ENCODE measurements around the gene KRT81.
"Not testable (repeated sequence)": the region's sequence is repeated elsewhere in the genome, so short reads cannot be mapped to it uniquely, and the experiment has no call there.

The KRT81 gene

DNA sequence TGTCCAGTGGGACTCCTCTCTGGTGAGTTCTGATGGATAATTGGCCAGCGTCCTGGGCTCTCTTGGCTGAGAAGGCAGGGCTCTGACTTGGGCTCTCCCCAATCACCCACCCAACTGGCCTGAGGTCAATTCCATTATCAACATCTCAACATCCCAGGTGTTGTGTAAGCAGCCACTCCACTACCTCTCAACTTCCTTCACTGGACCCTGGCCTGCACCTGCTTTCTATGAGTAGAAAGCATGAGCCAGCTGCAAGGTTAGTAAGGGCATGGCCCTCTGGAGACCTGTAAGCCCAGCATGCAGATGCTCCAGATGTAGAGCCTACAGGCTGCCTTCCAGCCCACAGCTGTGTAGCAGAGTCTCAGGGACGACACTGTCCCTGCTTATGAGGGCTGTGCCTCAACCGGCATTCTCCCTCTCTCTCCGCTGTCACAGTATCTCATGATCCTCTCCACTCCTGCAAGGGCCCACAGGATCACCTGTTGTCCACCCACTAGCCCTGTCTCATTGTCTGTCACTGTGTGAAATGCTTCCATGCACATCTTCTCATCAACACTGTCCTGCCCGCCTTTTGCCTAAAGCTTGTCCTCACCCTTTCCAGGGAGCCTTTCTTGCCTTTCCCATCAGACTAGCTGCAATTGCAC lies 5.4 kb upstream of the KRT81 start:
- no peak for DNase-seq (ENCODE audit: low read depth, low spot score)

DNA sequence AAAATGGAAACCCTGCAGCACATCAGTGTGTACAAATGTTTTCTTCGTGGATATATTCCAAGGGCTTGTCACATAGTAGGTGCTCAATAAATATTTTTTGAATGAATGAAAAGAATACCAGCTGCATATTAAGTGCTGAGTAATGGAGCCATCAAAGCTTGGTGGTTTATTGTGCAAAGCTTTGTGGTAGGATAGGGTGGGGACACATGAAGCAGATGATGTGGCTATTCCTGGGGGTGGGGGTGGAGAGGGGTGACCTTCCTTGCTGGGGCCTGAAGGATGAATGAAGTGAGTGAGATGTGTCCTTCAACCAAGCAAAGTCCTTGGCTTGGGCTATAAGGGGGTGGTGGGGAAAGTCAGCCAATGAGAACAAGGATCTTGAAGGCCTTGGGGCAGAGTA lies 4.3 kb upstream of the KRT81 start:
- no peak for DNase-seq (ENCODE audit: low read depth, low spot score)

DNA sequence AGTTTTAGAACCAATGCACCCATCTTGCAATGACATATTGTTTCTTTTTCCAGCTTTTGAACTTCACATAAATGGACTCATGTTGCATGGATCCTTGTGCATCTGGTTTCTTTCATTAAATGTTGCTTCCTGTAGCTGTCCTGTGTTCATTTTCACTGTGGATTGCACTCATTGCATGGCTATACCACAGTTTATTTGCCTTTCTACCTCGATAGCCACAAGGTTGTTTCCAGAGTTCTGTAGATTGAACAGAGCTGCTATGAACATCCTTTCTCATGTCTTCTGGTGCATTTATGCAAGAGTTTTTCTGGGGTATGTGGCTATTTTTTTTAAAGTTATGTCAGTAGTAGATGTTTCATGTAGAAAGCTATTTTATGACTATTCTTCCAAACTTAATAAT lies 3.5 kb upstream of the KRT81 start:
- no peak for DNase-seq (ENCODE audit: low read depth, low spot score)

DNA sequence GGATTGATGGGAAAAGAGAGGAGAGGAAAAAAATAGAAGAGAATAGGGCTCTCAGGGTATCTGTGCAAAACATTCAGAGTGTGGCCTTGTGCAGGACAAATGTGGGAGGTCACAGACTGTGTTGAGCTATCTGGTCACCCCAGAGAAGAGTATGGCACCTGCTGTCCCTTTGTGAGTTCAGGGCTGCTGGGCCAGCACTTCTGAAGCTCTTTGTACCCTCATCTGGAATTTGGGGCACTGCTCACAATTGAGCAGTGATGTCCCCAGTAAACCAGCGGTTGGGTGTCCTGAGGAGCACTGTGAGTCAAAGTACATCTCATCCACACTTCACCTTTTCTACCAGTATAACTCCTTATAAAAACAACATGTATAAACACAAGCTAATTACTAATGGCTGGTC lies 2.6 kb upstream of the KRT81 start:
- DNase-seq (ENCODE audit: low read depth, low spot score): no peak

DNA sequence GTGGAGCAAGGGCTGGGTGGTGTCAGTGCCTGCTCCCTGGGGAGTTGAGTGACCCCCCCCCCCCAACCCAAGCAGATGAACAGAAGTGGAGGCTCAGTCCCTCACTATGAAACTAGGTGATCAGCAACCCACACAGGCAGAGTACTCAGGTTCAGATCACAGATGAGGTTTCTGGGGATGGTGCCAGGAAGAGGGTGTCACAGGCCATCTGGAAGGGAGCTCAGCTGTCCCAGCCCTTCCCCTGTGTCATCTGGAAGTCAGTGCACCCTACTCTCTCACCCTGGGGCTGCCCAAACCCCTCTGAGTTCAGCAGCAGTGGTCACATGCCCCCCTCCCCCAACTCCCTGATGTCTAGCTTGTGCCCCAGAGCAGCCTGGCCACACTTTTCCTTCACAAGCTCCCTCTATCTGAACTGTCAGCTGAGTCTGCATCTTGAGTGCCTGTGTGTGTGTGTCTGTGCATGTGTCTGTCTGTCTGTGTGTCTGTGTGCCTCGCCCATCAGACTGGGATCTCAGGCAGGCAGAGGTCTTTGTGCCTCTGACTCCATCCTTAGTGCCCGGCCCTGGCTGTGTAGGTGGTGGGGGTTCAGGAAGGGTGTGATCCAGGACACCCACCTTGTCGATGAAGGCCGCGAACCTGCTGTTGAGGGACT lies 725 bp downstream of the KRT81 start:
- DNase-seq (ENCODE audit: low read depth, low spot score): not testable (repeated sequence)

DNA sequence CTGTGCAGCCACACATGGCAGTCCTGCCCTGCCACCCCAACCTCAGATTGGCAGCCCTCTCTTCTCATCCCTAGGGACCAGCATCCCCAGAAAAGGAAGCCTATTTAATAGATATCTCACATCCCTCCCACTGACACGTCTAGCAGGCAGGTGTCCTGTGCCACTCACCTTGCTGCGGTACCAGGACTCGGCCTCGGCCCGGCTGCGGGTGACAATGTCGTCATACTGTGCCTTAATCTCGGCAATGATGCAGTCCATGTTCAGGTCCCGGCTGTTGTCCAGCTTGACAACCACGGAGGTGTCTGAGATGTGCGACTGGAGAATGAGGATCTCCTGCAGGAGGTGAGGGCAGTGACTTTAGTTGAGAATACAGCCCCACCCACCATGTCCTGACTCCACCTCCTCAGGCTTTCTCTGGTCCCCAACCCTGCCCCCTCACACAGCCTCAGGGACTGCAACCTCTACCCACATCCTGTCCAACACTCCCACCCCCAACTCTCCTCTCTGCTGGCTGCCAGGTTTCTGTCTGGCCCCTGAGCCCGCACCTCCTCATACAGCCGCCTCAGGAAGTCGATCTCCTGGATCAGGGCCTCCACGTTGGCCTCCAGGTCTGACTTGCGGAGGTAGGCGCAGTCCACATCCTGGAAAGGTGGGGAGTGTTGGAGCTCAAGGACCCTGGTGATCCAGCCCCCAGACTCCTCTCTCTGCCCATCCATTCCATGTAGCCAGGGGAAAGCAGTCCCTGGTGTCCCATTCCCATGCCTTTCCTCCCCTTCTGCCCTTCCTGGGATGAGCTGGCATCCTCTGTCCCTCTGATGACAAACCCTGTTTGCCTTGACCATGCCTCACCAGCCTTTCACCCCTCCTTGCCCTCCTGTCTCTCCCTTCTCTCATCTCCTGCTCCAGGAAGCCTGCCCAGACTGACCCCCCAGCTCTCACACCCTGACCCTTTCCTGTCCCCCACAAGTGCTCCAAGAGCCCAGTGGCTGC lies 3.2 kb downstream of the KRT81 start:
- DNase-seq (ENCODE audit: low read depth, low spot score): not testable (repeated sequence)

DNA sequence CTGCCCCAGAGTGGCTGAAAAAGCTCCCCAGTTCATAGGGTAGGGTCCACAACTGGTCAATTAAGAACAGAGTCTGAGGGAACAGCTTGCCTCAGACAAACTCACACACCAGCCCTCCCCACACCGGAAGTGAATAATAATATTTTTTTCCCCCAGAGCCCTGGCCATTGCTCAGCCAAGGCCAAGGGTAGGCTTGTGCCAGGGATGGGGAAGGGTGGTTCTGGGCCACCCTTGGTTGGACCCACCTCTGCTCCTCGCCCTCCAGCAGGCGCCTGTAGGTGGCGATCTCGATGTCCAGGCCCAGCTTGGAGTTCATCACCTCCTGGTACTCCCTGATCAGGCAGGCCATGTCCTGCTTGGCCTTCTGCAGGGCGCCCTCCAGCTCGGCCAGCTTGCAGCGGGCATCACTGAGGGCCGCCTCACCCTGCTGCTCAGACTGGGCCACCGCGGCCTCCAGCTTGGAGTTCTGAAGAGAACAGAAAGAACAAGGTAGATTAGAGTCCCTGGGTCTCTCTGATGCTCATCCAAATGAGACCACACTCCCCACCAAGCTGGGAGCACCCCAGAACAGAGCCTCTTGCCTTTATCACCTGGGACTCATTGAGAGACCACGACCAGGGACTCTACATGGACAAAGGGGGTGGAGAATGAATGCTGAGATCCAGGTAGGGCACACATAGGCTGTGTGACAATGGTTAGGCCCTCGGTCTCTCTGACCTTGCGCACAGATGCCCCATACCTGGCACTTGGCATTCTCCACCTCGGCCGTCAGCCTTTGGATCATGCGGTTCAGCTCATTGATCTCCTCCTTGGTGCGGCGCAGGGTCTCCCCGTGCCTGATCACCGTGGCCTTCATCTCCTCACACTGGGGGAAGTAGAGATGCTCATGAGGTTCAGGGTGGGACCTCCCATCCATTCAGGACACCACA lies 4.2 kb downstream of the KRT81 start:
- DNase-seq (ENCODE audit: low read depth, low spot score): not testable (repeated sequence)

DNA sequence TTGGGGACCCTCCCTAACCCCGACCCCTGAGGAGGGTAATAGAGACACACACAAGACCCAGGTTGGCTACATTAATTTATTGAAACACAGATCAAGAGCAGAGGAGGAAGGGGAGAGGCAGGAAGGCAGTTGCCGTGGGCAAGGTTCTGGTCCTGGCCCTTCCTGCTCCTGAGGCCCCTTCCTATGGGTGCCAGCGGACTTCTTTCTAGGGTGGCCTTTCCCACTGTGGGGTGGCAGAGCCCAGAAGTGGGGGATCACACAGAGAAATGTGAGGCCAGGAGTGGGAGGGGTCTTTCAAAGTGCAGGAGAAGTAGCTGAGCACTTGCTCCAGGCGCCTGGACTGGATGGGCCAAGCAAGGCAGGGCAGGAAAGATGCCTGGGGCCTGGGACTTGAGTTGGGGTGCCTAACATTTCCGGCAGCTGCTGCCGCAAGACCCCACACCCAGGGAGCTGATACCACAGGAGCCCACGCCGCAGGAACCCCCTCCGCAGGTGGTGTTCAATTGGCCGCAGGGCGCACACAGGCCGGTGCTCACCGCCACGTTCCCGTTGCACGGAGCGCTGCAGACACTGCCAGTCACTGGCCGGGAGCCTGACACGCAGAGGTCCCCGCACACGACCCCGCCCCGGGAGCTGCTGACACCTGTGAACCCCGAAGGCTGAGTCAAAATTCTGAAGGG lies 5.3 kb downstream of the KRT81 start:
- no peak for DNase-seq (ENCODE audit: low read depth, low spot score)

DNA sequence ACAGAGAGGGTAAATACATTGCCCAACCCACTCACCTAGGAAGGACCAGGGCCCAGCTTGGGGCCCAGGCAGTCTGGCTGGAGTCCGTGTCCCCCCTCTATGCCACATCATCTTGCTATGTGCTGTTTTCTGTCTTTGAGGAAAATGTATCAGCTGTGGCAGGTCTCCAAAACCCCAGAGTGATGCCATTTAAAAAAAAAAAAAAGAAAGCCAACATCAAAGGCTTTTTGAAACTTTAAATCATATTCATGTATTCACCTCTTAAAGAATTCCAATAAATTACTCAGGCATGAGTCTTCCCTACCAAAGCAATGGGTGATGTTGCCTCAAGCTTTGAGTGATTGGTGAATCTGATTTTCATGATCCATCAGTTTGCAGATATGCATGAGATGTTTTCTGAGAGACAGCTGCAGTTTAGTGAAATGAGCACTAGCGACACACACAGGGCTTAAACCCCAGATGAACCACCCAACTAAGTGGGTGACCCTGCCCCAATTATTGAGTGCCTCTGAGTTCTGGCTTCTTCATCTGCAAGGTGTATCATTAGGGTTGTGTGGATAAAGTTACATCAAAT lies 6.1 kb downstream of the KRT81 start:
- DNase-seq (ENCODE audit: low read depth, low spot score): no peak

DNA sequence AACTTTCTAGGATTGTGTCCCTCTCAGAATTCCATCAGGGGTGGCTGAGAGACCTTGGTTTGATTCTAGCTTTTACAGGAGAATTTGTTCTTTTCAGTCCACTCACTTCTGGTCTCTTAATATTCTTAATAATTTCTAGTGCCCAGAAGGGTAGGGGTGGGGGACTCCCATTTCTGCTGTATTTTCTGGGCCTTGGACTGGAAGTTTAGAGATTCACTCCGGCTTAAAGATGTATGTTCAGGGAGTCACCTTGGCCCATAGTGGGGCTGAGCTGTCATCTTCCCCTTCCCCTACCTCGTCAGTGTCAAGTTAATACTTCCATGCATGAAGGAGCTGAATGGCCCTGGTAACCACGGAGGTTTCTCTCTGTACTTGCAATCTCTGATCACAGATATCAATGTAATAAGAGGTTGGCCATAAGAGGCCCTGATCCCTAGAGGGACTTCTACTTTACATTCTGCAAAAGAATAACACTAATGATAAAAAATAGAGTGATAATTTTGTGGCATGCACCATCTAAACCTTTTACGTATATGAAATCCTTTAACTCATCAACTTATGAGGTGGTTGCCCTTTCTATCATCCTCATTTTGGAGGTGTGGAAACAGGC lies 6.7 kb downstream of the KRT81 start:
- no peak for DNase-seq (ENCODE audit: low read depth, low spot score)

DNA sequence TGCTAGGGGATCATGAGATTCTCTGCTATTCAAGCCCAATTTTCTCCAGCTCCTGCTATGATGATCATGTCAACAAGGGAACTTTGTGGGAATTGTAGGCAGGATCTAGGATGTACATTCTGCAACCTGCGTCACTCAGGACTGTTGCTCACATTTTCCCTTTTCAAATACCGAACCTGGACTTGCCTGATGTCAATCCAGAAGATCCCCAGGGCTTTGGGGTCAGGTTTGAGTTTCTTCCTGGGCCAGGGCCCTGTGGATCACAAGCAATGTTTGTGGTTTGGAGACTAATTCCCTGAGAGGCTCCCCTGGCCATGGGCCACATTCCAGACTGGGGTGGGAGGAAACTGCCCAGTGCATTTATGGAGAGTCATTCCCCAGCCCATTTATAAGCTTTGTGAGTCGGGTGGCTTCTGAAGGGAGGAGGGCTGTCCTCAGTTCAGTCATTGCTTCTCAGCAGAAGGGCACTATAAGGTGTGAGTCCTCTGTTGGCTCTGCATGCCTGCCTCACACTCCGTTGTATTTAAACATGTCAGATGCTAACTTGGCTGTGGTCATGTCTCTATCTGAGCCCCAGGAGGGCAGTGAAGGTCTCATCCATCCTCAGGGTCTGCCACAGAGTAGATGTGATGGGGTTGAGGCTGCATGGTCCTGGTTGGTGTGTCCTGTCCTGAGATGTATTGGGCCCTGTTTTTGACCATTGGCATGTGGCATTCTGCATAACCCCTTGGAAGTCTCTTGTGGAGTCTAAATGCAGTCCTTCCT lies 10.4 kb downstream of the KRT81 start:
- peak; percentile 36 for DNase-seq (ENCODE audit: low read depth, low spot score)

DNA sequence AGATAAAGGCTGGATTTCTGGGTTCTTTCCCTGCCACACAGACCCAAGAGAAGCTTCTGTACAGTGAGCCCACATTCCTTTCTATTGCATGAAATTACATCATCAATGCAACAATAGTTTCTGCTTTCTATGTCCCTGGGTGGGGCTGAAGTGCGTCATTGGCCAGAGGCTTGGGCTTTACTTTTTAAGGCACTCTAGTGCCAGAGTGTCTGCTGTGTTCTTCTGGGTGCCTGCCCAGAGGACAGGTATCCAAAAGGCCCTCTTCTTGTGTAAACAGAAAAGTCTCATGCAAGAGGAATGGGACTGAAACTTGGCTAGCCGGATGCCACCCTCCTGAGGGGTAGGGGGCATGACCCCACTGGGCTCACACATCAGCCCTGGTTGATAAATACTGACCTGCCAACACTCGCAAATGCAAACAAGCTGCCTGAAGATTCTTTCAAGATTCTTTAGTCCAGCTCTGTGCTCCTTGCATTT lies 11.0 kb downstream of the KRT81 start:
- DNase-seq (ENCODE audit: low read depth, low spot score): no peak

DNA sequence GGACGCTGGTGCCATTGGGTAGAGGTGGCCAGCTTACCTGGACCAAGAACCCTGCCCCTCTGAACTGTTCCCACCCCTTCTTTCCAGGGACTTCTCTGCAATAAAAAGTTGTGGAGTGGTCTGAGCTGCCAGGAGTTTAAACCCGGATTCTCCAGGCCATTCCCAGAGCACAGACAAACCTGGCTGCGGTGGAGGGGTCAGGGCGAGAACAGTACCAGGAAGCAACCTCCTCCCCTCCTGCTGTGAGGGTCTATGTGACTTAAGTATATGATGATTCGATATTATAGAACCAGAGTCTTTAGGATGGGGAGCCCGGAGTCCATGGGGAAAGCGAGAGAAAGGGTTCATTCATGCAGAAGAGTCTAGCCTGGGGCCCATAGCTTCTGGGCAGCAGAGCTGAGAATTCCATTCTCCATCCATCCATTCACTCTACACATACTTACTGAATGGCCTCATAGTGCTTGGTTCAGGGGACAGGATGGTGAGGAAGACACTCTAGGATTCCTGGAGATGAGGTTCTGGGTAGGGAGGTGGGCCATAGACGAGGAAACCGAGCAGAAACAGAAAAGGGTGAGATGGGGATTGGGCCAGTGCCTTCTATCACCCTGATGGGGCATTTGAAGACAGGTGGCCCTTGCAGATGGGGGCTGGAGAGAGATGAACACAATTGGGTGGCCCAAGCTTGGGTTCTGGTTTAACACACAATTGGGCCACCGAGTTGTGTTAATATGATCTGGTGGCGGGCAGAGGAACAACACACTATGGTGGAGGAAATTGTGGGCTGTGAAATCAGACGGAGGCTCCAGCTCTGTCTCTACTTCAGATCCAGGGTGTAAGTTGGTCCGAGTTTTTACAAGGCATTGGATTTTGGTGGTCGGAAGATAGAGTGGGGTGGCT lies 11.7 kb downstream of the KRT81 start:
- DNase-seq (ENCODE audit: low read depth, low spot score): no peak

DNA sequence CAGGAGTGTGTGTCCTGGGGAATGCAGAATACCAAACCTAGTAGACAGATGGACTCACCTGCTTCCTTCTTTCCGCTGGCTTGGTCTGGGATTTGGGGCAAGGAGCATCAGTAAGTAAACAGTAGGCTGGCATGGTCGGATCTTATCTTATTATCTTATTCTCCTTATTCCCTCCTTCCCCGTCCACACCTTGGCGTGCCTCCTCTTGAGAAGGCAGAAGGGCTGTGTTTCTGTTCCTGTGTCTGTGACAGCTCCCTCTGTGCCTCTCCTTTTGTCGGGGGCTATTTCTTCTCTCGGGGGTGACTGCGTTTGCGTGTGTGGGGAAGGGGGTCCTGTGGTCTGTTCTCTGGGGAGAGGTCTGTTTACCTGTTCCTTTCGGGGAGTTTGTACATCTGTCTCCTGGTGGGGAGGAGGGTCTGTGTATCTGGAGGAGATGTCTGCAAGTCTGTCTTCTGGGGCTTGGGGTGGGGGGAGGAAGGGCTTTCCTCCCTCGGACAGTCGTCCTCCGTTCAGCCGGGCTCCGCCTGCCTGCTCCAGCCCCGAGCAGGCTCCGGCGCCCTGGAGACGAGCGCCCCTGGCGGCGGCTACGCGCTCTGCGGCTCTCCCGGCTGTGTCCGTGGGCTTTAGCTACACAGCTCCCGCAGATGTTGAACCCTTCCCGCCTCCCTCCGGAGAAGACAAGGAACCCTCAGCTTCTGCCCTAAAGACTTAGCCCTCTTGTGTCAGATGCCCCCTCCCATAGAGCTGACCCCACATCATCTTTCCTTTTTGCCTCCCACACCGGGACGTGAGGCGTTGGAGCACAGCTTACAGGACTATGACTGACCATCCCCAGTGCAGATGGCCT lies 12.5 kb downstream of the KRT81 start:
- peak; percentile 85 for DNase-seq (ENCODE audit: low read depth, low spot score)

DNA sequence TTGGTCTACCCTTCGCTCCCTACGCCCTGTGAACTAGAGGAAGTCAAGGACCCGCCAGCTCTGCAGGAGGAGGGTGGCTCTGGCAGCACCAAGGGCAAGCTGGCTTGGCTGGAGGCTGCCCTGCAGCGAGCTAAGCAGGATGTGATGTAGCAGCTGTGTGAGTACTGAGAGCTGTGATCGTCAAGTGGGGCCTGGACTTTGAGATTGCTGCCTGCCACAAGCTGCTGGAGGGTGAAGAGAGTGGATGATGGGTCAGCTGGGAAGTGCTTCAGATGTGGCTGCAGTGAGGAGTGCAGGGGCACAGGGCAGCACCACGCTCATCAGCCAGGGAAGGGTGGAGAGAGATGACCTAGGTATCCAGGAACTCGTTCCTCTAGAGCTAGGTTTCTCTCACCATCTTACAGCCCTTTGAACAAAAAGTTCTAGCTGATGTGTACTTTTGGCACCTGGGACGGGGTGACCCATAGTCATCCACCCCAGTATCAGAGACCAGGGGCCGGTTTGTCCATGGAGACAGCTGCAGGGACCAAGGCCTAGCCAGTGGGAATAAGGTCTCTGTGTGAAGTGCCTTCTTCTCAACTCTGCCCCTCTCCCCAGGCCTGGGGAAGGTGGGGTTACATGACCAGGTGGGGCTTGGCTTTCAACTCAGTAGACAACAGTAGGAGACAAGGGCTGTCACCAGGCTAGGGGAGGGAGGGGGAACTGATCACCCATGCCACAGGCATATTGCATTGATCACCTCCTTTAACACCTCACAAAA lies 13.7 kb downstream of the KRT81 start:
- no peak for DNase-seq (ENCODE audit: low read depth, low spot score)

DNA sequence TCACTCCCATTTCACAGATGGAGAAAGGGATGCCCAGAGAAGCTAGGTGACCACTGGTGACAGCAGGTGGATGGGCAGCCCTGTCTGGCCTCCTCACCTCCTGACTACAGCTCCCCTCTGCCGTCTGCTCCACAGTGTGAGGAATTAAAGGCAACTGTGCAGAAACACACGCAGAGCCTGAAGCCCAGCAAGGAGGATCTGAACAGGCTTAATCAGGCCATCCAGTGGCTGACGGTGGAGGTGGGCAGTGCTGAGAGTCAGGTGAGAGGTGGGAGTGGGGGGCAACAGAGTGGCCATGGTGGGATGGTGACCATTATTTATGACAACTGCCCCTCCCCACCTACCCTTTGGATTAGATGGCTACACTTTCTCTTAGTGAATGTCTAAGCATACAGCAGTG lies 15.6 kb downstream of the KRT81 start:
- DNase-seq (ENCODE audit: low read depth, low spot score): no peak

Data from ELF-1 (cell line).